ENCODE results near the gene COX6B2.

GRCh38 chr19:55302318-55302703, 52.2 kb downstream of the COX6B2 start:
- no peak for TF ChIP-seq CTCF (IDR thresholded peaks at IDR 0.05; ENCODE audit: low read depth, low read length, missing input control)
- no peak for TF ChIP-seq GABPA (IDR thresholded peaks at IDR 0.05 in 1 of 2, conservative IDR thresholded peaks at IDR 0.05 in 1 of 2)
- TF ChIP-seq RAD21 (IDR thresholded peaks at IDR 0.05), result no peak
- no peak for TF ChIP-seq RXRA (IDR thresholded peaks at IDR 0.05)
- TF ChIP-seq TAF1 (conservative IDR thresholded peaks at IDR 0.05), result no peak
- TF ChIP-seq REST (IDR thresholded peaks at IDR 0.05), result no peak
- TF ChIP-seq SP1 (IDR thresholded peaks at IDR 0.05), result no peak
